NCI-H1930 (cell line): ENCODE results near the gene PRICKLE2.

ENCODE experiments used
- DNase-seq, 2 experiments: peaks; one replicate each; lab custom pipeline; 2025; lab: John Stamatoyannopoulos, UW

PRICKLE2 gene

GRCh38 chr3:64157150-64158035 lies 67.9 kb downstream of the PRICKLE2 start:
- no peak for DNase-seq

DNA sequence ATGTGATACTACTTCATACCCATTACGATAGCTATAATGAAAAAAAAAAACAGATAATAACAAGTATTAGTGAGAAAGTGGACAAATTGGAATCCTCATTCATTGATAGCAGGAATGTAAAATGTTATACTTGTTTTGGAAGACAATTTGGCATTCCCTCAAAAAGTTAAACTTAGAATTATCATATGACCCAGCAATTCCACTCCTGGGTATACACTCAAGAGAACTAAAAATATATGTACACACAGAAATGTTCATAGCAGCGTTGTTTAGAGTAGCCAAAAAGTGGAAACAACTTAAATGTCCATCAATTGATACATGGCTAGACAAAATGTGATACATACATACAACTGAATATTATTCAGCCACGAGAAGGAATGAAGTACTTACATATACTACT lies 69.9 kb downstream of the PRICKLE2 start:
- no peak for DNase-seq

GRCh38 chr3:64152676-64153466 lies 72.4 kb downstream of the PRICKLE2 start:
- no peak for DNase-seq

DNA sequence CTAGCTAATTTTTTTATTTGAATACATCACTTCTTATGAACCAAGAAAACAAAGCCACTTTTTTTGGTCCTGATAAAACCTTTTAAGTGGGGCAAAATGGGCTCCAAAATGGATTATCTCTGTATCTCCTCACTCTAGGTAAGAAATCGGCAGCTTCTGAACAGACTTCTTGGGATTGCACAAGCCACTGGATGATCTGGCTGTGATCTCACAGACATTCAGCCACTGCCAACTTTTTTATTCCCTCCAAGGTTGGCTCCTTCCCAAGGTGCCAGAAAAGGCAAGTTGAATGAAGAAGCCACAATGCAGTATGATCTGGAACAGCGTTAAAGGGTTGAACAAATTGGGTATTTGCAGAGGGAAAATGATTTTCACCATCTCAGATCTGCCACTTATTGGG lies 73.2 kb downstream of the PRICKLE2 start:
- DNase-seq: no peak

DNA sequence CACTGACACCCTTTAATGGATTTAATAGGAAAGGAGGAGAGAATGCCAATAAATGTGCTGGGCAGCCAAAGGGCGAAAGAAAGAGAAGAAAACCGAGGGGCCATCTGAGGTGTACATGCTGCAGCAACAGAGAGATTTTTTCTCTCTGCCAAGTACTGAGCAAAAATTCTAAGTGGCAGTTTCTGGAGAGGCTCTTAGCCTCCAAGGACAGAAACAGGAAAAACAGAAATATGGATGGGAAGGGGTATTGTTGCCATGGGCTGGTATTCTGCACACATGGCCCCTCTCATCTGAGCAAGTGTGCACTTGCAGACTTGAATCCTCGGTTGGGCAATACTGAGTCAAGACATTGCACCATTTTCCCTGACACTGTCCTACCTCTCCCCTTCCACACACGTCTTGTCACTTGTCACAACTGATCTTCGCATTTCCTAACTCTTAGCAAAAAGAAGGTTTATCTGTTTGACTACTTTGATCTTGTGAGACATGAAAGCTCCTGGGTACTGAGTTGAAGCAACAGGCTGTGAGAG lies 73.9 kb downstream of the PRICKLE2 start:
- DNase-seq: no peak

DNA sequence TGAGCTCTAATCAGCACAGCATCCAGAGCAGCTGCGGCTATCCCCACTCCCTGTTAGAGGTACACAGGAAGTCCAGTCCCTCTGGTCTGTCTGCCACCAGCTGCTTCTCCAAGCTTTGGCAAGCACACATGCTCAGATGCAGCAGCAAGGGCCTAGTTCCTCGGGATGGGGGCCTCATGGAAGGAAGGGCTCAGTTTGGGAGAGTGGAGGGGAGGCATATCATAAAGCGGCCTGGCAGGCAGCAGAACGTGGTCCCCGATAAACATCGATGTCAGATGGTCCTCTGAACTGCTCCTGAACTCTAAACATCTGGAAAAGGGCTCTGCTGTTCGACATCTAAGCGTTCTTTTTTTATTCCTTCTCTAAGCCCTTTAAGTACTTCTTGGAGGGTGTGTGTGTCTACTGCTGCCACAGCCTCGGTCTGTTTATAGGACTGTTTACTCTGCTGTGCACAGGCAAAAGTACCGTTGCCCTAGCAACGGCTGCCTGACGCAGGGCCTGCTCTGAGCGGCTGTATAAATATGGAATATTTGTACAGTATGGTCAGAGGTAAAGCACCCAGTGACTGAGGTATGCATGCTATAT lies 74.6 kb downstream of the PRICKLE2 start:
- DNase-seq: peak in 1 of 2 experiments; percentile 43

DNA sequence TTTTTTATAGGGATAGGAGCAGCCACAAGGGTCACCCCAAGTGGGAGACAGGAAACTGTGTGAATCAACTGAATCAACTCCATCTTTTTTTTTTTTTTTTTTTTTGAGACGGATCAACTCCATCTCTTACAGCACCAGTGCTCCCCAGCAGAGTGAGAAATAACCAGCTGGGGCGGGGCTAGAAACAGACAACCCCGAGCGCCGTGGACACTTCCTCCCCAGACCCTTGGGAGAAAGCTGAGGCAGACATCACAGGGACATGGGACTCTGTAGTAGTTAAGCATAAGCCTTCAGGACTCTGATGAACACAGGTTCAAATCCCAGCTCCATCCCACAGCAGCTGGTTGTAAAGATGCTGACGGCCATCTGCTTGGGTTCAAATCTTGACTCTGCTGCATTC lies 75.4 kb downstream of the PRICKLE2 start:
- DNase-seq: no peak

- DNase-seq: no peak
These were observed 76.2 kb downstream of the PRICKLE2 start for GRCh38 chr3:64148955-64149653.

GRCh38 chr3:64147211-64147610 lies 78.1 kb downstream of the PRICKLE2 start:
- DNase-seq: no peak

DNA sequence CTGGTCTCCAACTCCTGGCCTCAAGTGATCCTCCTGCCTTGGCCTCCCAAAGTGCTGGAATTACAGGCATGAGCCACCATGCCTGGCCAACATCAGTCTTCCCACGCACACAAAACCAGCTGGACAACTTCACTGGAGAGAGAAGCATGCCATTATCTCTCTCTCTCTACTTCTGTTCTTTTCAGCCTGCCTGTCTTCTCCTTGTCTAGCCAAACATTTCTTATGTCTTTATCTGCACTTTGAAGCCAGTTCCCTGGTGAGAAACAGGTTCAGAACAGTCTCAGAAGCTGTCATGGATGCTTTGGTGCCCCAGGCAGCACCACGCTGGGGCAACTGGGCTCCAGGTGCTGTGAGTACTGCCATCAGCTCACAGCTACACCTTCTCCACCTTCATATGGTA lies 79.8 kb downstream of the PRICKLE2 start:
- no peak for DNase-seq

- DNase-seq: no peak
These were observed 80.9 kb downstream of the PRICKLE2 start for GRCh38 chr3:64144241-64144900.

GRCh38 chr3:64143409-64144130 lies 81.7 kb downstream of the PRICKLE2 start:
- no peak for DNase-seq

DNA sequence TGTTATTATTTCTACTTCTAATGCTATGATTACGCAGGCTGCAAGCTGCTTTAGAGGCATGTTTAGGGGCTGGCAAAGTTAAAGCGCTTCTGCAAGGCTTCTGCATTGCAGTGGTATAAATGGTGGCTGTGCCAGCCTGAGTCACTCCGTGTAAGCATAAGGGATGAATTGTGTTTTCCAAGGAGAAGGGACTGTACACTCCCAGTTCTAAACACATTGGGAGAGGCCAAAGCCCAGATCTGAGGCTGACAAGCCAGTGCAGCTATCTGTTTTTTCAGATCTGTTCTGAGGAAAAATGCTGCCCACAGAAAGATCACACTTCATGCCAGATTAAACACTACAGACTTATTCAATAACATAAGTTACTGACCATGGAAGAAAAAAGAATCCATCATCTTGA lies 83.8 kb downstream of the PRICKLE2 start:
- DNase-seq: no peak

DNA sequence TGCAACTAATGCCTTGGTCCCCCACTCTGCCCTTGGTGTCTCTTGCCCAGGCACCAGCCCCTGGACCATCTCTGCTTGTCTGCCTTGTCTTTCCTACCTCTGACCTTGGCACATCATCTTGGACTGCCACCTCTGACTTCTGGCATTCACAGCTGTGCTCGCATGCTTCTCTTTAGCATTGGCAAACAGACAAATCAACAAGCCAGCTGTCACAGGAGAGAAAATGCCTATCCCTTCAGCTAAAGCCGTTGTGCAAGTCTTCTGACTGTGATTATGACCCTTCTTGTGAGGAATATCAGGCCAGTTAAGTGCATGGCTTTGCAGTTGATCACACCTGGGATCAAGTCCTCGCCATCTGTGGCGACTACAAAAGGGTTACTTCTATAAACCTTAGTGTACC lies 84.6 kb downstream of the PRICKLE2 start:
- no peak for DNase-seq

DNA sequence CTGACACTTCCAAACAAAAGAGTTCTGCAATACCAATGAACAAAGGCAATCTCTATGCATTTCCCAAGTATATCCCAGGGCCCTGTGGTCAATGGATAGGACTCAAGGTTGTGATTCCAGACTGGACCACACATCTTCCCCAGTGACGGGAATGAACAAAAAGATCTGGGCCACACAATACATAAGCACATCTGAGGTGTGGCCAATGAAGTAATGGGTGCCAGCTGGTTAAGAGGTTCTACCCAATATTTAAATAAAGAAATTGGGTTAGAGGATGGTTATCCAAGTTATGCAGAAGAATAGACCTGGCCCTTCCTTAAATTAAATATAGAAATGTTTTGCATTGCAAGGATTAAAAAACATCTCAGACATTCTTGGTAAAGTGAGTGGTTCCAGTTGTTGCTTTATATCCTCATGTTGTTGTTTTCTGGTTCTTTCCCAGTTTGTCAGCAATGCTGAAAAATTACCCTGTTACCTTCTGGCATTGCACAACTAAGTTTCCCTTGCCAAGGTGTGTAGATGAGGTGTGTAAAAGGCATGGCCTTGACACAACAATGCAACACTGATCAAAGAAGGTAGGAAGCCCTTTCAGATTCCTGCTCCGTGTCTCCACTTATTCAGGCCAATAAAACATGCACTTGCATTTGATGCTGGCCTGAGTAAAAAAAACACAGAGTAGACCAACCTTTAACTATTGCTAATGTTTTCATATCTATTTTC lies 86.5 kb downstream of the PRICKLE2 start:
- no peak for DNase-seq

DNA sequence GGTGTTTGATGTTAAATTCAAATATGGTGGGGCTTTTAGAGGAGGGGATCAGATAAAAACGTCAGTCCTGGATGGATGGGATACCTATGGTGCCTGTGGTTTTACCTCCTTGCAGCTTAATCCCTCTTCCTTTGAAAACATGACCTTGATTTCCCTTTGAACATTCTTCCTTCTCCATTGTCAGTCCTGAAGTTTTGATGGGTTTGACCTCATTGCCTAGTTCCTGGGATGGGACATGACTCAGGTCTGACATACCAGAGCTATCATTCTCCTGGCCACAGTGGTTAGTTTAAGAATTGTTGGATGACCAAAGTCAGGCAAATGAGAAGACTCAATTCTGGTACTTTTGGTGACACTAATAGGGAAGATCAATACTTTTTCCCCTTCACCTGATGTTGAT lies 87.2 kb downstream of the PRICKLE2 start:
- DNase-seq: no peak

DNA sequence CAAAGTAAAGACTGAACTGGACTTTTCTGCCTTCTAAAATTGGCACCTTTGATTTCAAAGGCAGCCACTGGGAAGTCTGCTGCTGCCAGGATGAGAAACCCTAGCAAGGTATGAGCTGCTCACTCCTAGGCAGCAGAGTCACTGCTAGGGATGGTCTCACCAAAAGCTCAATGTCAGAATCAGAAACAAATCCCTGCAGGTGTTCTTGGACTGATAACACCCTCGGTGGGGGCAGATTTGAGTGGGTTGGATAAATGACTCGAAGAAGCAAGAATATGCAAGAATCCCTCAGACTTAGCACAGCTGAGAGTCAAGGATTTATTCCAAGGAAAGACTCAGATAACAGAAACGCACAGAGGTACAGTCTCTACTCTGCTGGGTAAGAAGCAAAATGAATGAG lies 90.4 kb downstream of the PRICKLE2 start:
- DNase-seq: no peak

- DNase-seq: no peak
These were observed 91.3 kb downstream of the PRICKLE2 start for GRCh38 chr3:64133987-64134386.

DNA sequence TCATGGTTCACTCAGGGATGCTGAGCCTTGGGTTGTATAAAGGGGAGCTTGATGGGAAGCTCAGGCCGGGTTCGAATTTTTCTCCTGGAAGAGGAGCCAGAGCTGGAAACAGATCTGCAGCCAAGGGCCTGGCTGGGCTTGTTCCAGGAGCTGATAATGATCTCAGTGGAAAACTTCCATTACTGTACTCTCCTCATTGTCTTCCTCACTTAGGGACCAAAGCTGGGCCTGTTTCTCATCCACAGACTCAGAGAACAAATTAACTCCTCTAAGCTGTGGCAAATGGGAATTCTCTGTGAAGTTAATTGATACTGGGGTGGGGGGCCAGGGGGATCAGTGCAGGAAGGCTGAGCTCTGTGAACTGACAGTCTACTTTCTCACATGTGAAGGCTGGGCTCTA lies 92.0 kb downstream of the PRICKLE2 start:
- no peak for DNase-seq
